ENCODE results near the gene FBLN5.

Gene FBLN5

DNA sequence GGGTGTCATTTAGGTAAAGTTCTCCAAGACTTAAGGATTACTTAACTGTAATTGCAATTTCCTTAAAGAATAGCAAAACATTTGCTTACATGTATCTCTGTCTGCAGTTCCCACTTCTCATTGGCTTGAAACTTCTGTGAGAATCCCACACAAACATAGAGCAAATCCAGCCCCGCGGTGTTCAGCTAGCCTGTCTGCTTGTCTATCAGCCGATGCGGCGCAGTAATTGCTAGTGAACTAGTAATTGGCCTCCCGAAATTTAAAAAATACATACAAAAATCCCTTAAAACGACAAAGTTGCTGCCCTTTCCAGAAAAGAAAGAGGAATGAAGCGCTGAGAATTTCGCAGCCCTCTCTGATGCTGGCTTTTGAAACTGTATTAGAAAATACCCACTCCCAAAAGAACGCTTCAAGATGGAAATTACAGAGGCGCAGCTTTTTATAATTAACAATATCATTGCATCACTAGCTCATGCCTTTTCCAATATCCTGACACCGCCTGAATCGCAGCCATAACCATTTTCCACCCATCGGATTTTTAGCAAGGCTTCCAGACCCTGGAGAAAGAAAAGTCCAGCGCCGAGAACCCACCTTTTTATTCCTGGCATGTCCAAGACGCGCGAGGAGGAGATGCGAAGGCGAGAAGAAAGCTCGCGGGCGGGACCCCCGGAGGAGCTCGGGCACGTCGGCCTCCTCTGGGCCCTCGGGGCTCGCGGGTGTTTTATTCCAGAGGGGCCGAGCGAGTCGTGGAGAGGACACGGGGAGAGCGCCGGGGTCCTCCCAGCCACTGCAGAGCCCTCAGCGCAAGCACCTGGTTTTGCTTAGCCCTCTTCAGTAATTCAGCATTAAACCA, 646 bp downstream of the FBLN5 start:
- peak; percentile 49 for DNase-seq (ENCODE audit: low spot score)

DNA sequence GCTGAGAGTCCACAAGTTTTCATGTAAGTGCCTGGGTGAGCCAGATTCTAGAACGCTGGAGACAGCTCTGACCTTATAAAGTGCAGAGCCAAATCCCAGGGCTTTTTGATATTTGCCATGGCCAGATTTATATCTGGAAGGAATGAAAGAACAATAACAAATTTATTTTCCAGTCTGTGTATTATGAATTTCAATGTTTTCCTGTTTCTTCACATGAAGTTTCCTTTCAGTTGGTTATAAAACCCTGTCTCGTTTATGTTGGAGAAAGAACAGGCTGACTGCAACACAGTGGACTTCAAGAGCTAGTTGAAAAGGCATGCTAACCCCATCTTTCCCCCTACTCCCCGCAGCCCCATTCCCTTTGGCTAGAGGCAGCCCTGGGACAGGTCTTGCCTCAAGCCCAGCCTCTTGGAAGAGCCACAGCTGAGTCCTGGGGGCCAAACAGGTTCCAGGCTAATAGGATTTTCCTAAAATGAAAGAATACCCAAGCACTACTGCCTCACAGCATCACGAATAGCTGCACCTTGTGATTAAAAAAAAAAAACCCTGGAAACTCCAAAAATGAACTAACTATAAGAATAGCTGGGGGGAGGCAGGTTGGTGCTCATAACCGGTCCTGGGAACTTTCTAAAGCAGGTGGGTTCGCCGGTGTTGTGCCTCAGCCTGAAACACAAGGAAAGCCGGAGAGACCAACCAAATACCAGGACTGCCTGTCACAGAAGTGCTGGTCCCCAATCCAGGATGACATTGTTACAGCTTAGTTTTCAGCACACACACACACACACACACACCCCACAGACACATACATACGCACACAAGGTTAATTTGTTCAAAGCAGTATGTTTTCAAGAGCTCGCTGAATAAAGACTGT, 1.5 kb downstream of the FBLN5 start:
- no peak for DNase-seq (ENCODE audit: low spot score)

DNA sequence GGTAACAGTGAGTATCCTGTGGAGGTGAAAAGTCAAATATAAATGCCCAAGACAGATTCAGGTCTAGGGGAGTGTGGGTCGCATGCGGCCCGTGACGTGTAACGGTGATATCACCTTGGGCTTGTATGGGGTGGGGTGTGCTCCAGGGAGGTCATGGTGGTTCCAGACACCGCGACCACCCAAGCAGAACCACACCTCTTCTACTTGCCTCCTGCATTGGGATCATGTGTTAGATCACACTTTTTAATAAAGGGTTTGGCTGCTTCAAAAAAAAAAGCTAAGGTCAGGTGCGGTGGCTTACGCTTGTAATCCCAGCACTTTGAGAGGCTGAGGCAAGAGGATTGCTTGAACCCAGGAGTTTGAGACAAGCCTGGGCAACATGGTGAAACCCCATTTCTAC, 4.5 kb downstream of the FBLN5 start:
- no peak for DNase-seq (ENCODE audit: low spot score)

DNA sequence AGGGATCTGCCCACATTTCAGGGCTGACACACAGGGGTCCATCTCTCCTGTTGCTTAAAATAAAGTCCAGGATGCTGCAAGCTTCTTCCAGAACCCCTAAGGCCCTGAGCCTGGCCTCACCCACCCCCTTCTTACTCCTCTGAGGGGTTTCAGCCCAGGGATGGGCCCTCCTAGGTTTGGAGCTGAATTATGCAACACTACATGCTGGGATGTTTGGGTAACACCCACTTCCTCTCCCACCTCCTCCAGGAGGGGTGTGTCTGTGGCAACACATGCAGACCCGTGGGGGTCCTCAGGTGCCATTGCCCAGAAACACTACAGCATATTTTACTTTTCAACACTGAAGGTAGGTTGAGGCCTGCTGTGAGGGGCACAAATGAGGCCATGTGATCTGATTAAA, 5.4 kb downstream of the FBLN5 start:
- no peak for DNase-seq (ENCODE audit: low spot score)

DNA sequence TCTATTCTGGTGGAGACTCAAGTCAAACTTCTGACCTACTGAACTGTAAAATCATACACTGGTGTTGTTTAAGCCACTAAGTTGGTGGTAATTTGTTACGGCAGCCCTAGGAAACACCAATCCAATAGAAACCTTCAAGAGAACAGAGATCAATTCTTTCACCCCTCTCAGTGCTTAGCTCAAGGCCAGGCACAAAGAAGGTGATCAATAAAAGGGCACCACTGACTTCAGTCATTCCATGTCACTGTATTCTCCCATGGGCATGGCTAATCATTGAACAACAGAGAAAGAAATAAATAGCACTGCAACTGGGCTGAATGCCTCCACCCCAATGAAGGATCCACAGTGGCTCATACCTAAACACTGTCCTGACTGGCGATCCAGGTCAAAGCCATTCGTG, 7.3 kb downstream of the FBLN5 start:
- no peak for DNase-seq (ENCODE audit: low spot score)

DNA sequence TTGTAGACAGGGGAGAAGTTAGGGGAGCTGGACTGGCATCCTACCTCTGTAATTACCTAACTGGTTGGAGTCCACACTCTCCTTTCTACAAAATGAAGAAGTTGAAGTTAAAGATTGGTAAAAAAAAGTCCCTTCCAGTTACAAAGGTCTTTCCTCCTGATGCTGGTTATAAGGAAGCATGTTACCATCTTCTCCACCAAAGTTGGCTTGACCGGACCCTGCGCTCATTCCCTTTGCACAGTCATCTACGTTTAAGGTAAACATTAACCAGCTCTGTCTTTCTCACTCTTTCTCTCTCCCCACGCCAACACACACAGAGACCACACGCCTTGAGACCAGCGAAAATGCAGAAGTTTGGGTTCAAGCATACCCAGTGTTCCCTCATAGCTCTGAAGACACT, 11.9 kb downstream of the FBLN5 start:
- DNase-seq (ENCODE audit: low spot score): no peak

DNA sequence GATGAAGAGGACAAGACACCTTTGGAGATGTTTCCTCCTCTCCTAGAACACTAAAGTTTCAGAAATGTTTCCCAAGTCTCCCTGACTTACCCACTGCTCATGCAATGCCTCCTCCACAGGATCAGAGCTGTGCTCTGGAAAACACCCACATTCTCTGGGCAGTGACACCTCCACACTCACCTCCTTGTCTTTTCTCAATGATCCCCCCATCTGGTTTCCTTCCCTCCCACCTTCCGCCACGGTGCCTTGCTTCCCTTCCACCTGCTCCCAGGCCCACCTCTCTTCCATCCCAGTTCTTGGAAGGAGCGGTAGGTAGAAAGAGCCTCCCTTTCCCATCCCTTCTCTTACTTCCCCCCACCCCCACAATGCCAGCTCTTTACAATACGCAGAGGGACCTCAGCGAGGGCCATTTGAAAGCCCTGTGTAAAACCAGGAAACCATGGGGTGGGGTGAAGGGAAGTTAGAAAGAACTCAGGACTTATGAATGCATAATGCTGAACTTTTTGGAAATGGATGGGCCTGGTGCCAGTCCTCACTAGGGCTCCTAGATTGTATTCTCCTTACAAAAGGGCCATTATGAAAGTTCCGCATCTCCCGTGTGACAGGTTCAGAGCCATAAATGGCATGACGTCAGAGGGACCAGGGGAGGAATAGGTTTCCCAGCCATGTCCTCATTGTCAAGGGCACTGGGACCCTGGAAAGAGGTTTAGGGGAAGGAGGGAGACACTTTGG, 12.8 kb downstream of the FBLN5 start:
- no peak for DNase-seq (ENCODE audit: low spot score)

DNA sequence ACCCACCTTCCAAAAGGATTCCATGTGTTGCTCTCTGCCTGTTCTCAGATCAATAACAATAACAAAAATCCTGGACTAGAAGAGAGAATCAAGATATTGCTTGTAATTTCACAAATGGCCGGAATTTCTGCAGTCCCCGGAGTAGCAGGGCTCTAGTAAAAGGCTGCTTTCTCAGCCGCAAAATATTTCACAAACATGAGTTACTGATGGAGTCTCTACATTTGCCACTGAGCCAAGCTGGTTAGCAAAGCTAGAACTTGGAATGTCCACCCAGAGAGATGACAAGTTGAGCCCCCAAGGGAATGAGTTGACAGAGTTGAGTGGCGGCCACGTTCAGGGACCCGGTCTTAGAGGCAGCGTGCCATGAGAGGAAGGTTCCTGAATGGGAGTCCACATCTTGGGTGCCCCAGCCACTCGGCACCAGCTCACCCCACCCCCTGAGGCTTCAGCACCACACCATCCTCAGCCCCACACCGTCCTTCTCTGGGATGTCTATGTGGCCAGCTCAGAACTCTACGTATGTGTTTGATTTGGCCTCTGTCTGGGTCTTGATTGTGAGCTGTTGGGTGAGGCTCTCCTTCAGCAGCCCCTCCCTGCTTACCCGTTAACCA, 15.9 kb downstream of the FBLN5 start:
- no peak for DNase-seq (ENCODE audit: low spot score)

DNA sequence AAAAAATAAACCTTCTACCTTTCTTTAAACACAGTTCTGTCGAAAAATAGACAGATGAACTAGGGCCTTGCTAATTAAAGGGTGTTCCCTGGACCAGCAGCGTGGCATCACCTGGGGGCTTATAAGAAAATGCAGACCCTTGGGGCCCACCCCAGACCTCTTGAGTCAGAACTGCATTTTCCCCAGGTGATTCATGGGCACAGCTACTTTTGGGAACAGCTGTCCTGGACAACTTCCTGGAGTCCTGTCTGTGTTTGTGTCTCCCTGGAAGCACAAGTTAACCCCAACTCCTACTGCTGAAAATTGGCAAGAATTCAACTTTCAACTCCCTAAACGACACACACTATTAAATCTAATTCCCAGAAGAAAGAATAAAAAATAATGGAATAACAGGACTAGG, 17.8 kb downstream of the FBLN5 start:
- DNase-seq (ENCODE audit: low spot score): no peak

DNA sequence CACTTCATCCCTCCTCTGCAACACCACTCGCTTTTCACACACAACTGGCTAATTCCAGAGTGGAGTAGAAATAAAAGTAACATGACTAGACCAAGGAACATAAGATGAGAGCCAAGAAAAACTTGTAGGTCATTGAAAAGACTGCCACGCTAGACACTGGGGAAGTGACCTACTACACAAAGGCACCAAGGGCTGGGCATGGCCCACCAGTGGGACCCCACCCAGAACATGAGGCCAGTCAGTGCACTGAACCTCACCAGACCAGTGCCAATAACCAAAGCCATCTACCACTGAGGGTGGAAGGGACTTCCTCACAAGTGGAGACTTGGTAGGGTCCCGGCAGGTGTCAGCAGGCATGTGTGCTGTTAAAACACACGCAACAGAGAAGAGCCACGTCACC, 19.7 kb downstream of the FBLN5 start:
- DNase-seq (ENCODE audit: low spot score): no peak

DNA sequence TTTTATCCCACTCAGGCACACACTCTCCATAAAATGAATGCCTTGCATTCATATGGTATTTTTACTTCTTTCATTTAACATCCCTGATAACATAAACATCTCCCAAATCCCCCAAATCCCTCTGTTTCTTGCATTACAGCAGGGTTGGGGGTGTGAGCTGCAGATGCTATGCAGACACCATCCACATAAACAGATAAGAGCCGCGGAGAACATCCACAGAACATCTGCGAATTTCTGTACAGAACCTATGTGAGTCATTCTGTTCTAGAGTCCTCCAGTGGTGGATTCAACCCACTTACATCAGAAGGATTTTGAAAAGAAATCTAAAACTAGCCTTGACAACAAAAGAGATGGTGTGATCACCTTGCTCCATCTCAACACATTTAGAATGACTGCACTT, 20.3 kb downstream of the FBLN5 start:
- no peak for DNase-seq (ENCODE audit: low spot score)

DNA sequence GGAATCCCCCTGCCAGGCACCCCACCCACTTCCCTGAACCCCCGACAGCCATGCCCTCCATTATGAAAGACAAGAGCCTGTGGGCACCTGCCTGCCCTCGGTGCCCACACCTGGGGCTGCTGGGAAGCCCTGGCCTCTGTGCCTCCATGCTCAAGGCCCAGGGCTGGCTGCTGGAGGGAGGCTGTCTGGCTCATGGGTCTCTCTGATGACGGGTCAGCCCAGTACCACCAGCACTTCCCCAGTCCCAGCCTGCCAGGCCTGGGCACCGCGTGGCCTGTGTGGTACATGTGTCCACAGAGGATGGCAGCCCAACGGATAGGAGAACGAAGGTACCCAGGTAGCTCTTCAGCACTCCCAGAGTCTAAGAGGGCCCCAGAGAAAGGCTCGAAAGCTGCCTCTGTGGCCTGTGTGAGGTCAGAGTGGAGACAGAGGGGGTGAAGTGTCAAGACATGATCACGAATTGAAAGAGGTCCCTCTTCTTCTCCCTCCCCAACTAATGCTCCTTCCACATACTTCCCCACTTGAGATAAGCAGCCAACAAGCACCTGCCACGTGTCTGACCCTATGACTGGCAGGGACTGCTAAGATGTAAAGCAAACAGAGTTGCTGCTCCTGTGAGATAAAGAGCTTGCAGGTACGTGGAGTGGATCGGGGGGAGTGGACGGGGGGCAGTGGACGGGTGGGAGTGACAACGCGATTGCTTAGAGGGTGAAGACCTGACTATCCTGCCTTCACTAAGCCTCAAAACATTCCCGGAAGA, 21.2 kb downstream of the FBLN5 start:
- DNase-seq (ENCODE audit: low spot score): no peak

DNA sequence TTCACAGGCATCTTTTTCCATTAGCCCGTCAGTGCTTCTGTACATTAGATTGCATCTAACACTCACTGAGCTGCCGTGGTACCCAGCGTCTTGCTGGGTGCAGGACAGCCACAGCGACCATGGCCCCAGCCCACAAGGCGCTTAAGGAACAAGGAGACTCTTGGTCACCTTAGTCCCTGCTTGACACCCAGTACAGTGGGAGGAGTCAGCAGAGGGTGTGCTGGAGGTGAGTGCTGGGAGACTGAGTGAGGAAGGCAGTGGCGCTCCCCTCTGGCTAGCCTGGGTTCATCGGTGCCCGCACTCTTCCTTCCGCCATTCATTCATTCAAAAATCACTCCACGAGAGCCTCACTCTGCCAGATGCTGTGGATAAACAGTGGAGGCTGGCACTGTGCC, 21.8 kb downstream of the FBLN5 start:
- no peak for DNase-seq (ENCODE audit: low spot score)

DNA sequence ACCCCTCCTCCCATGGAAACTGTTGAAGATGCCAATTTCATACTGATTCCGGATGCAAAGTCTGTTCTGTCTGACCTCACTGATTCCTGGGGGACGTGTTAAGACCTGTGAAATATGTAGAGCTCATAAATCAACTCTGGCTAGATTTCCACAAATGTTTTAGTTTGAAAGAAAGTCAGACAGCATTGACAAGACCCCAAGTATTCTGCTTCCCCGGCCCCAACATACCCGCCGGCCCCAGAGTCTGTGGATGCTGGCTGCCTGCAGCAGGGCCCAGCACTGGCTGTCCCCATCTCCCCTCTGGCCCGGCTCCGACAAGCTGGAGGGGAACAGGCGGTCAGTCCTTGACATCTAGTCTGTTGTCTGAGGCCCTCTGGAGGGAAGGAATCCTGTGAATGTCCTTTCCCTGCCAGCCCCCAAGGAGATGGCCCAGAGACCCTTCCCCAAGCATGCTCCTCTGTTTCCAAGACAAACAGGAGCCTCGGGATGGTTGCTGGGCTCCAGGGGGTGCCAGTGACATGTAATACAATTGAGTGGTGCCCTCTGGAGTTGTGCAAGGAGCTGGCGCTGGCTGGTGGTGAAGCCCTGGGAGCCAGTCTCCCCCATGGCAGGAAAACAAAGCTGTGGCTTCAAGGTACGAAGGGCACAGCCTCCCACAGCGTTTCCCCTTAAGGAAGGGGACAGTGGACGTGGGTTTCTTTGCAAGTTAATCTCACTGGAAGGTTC, 22.3 kb downstream of the FBLN5 start:
- no peak for DNase-seq (ENCODE audit: low spot score)

DNA sequence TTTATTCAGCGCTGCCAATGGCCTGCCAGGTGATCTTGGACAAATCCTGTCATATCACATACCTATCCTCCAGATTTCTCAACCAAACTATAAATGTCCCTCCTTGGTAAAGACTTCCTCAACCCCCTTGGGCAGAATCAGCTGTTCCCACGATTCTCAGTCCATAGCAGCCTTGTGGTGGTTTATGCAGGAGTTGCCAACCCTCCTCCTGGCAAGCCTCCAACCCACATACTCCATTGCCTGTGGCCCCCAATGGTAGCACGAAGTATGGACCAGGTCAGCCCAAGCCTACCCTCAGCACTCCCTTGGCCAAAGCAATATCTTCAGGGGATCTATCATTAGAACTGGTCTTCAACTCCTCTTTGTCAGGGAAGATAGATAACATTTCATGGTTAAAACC, 27.0 kb downstream of the FBLN5 start:
- no peak for DNase-seq (ENCODE audit: low spot score)

DNA sequence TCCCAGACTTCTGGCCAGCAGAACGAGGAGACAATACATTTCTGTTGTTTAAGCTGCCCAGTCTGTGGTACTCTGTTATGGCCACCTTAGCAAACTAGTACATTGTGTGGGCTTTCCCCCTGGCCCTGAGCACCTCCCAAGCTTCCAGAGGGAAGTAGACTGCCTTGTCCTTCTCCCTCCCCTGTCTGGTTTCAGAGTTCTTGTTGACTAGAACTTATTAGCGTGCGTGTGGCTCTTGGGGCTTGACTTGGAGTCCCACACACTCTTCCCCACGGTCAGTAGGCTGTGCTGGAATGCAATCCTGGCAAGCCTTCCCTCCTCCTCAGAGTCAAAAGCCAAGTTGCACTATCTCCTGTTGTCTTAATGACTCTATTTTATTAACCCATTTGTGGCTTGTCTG, 27.7 kb downstream of the FBLN5 start:
- DNase-seq (ENCODE audit: low spot score): no peak

DNA sequence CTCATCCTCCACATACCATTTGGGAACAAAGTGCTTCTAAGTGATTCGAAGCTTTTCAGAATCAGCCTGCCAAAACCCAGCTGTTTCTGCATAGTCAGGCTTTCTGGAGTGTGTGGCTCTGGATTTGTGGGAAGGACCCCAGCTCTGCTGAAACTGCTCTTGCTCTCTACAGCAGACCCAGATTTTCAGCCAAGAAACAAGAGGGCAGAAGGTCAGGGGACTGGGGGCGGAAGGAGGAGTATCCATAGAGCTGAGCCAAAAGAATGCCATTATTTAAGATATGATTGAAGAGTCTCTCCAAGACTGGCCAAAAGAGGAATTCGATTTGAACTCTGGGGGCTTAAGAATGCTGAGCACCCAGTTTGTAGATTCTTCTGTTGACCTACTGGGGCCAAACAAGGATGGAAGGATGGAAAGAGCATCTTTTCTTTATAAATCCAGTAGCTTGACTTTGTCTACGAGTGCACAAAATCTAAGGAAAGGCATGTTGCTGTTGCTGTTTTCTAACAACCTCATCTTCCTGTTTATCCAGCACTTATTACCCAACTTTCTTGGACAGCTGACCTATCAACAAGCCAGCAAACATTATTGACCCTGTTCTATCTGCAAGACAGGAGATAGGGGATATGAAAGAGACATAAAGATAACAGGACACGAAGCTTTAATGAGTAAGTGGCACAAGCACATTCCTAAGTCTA, 29.2 kb downstream of the FBLN5 start:
- DNase-seq (ENCODE audit: low spot score): no peak

DNA sequence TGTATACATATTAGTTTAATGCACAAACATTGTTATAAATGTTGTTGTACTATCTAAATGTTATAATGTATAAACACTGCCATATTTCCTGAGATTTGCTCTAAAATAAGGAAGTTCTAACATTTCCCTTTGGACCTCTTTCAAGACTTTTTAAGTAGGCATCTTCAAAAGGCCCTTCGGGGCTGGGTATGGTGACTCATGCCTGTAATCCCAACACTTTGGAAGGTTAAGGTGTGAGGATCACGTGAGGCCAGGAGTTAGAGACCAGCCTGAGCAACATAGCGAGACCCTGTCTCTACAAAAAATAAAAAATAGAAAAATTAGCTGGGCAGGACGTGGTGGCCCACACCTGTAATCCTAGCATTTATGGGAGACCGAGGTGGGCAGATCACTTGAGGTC, 35.5 kb downstream of the FBLN5 start:
- DNase-seq (ENCODE audit: low spot score): no peak

DNA sequence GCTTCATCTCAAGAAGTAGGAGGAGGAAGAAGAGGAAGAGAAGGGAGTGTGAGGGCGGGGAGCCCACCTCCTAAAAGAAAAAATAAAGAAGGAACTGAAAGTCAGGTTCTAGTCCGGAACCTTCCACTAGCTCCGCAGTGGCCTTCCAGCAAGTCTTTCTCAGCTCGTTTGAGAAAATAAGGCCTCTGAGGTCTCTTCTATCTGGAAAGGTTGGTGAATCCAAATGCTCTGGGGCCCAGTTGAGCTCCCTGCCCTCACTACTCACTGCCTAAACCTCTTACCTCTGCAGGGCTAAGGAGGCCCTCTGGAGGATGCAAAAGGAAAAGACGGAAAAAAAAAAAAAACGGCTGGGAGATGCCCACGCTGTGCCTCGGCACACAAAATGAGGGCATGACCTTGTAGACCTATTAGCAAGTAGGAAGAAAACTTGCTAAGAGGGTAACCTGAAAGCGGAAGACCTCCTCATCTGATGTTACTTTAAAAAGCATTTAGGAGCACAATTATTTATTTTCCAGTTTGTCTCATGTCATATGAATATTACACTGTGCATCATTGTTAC, 35.9 kb downstream of the FBLN5 start:
- DNase-seq (ENCODE audit: low spot score): peak; percentile 85

DNA sequence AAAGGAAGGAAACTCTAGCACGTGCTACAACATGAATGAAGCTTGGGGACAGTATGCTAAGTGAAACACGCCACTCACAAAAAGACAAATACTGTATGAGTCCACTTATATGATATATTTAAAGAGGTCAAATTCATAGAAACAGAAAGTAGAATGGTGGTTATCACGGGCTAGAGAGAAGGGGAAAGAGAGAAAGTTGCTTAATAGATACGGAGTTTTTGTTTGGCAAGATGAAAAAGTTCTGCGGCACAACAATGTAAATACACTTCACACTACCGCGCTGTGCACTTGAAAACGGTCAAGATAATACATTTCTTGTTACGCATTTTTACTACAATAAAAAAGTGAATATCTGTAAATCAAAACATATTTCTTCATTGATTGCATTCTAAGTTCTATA, 37.3 kb downstream of the FBLN5 start:
- DNase-seq (ENCODE audit: low spot score): no peak
